Right lobe of liver (tissue), 4 donors: ENCODE data around the gene CACNA1C.

ENCODE experiments used
- POLR2A ChIP-seq: fragments of 450-650 bp; IDR thresholded peaks from one replicate; pipeline ENCODE4 v1.6.1; 2017; ENCODE audit warnings: antibody characterized with exemption, mild to moderate bottlenecking
- TF ChIP-seq, protein P1 (sequence below), 4 donors: fragments of 200-600 bp in 3 of 4; fragments of 450-650 bp in 1 of 4; IDR thresholded peaks; one replicate each; pipeline versions ENCODE4 v1.5.1 to v1.8.0; 2016 to 2022; ENCODE audit warnings: antibody characterized with exemption in 4 of 4, mild to moderate bottlenecking in 2 of 4
- donor health status: DM: no; HTN: no; CAD: no.
- donor health status: DM: no; HTN: no; CAD: no.
- donor health status: DM: no; HTN: yes; CAD: no.

DNA sequence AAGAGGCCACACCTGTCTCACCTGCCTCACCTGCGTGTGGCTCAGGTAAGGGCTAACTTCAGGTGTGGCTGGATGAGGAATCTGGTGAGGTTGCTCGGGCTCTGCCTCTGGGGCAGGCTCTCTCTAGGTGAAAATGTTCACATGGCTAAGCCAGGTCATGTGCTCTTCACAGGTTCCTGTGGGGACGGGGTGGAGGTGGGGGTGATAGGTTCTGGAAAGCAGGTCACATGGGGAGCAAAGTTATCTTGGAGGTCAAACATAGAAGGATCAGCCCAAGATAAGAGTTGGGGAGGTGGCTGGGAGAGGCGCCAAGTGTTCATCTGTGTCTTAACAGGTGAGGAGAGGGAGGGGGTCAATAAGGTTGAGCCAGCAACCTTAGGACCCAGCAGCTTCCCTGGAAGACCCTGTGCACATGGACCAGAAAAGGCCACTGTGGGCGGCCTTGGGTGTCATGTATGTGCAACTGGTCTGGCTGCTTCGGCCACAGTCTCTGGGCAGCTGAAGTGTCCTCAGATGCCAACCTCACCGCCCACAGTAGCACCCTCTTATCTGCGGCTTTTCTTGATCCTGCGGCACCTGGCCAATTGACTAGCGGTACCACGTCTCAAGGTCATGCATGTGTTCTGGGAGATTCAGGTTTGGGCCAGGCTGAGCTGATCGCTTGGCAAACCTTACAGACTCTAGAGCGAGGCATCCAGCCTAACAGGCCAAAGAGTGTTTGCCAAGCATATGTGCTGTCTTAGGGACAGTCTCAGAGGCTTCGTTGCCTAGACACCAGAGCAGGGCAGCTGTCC, 60.5 kb downstream of the CACNA1C start:
- TF ChIP-seq, protein P1, sequence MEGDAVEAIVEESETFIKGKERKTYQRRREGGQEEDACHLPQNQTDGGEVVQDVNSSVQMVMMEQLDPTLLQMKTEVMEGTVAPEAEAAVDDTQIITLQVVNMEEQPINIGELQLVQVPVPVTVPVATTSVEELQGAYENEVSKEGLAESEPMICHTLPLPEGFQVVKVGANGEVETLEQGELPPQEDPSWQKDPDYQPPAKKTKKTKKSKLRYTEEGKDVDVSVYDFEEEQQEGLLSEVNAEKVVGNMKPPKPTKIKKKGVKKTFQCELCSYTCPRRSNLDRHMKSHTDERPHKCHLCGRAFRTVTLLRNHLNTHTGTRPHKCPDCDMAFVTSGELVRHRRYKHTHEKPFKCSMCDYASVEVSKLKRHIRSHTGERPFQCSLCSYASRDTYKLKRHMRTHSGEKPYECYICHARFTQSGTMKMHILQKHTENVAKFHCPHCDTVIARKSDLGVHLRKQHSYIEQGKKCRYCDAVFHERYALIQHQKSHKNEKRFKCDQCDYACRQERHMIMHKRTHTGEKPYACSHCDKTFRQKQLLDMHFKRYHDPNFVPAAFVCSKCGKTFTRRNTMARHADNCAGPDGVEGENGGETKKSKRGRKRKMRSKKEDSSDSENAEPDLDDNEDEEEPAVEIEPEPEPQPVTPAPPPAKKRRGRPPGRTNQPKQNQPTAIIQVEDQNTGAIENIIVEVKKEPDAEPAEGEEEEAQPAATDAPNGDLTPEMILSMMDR (IDR thresholded peaks at IDR 0.05): no peak
- TF ChIP-seq POLR2A: no peak
